Muscle of leg (tissue), 11 donors: ENCODE measurements around the gene DSCAML1. TPM values are rescaled to one million over a fixed set of nuclear protein-coding genes. Genes with fewer than 3 reads are reported as not detected.
A peak's percentile ranks its signal among the peaks of the same experiment; 100 is the strongest.

ENCODE experiments used
- DNase-seq: peaks from one replicate; pipeline ENCODE4 v3.0.0; 2013
- H3K27ac ChIP-seq: one replicate; pipeline ENCODE4 v1.5.1; 2013; ENCODE audit warnings: mild to moderate bottlenecking, low read length, control low read depth
- H3K27me3 ChIP-seq: one replicate; pipeline ENCODE4 v1.6.1; 2013; ENCODE audit warnings: low read length; ENCODE audit not compliant: control insufficient read depth, insufficient read depth
- H3K36me3 ChIP-seq: one replicate; pipeline ENCODE4 v1.6.1; 2013; ENCODE audit warnings: low read length; ENCODE audit not compliant: control insufficient read depth, insufficient read depth
- H3K4me1 ChIP-seq: one replicate; pipeline ENCODE4 v1.6.1; 2013; ENCODE audit warnings: low read length; ENCODE audit not compliant: control insufficient read depth, insufficient read depth
- H3K4me3 ChIP-seq: one replicate; pipeline ENCODE4 v1.5.1; 2013; ENCODE audit warnings: low read length, control low read depth
- H3K9me3 ChIP-seq: replicated peaks from 2 replicates; pipeline ENCODE4 v1.6.1; 2013; ENCODE audit warnings: low read depth, low read length; ENCODE audit not compliant: control insufficient read depth
- WGBS: methylation state at CpG from one replicate; pipeline ENCODE4 v1.1.5; 2013; ENCODE audit warnings: missing lambda C conversion rate; ENCODE audit not compliant: insufficient coverage; 5-methylcytosine and 5-hydroxymethylcytosine counted together
- polyA plus RNA-seq, 8 donors: library from polyadenylated mRNA; unstranded; fragments of 120-200 nt; gene quantifications; one replicate each; pipeline versions ENCODE4 v1.2.1 to v1.2.3, GENCODE V29; 2013; ENCODE audit warnings: inconsistent platforms in 1 of 8, low replicate concordance in 1 of 8; ENCODE audit not compliant: insufficient read length in 8 of 8, insufficient read depth in 1 of 8
- total RNA-seq: library from RNA; stranded (reverse); fragments of 120-200 nt; gene quantifications from one replicate; pipeline ENCODE4 v1.2.4, GENCODE V29; 2013

Gene DSCAML1
- total and polyA plus RNA-seq, 9 donors = 0.28 to 0.80 (median 0.60) TPM

DNA sequence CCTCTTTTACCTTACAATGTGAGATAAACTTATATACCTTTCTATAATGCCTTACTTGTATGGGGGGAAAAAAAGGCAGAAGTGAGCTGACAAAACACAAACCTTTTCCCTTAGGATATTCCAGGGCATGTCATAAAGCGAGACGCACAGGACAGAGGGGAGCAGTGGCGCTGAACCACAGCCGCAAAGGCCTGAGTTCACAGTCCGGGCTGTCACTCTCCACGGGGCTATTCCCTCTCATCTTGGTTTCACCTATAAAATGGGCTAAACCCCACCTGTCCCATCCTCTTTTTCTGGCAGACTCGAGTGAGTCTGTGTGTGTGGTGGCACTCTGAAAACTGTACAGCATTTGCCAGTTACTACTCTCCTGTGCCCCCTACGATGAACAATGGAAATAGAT lies 41.9 kb upstream of the DSCAML1 start:
- Histone ChIP-seq H3K36me3 (peaks cover 76% of the 10 kb centered on the region), H3K27me3 (no peaks in the 10 kb centered on the region), H3K27ac (no peak overlapping the region), H3K4me3 (no peak overlapping the region), H3K9me3 (no peaks in the 10 kb centered on the region), H3K4me1 (peaks cover 15% of the 10 kb centered on the region)
- whole genome bisulfite sequencing = no CpG with 5 or more reads among the region's 8 CpGs
- no peak for DNase-seq

DNA sequence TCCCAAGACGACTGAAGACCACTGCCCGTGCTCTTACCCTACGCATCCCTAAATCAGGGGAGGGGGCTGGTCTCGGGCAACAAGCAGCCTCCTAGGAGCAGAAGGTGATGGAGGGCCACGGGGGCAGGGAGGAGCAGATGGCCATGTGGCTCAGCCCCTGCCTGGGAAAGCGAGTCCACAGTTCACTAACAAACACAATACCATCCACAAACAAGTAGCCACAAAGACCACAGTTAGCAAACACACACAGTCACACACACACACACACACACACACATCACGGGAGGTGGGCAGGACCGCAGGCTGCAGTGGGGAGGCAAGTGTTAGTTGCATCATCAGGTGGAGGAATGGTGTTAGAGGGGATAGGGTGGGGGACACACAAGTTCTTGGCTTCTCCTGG lies 40.8 kb upstream of the DSCAML1 start:
- WGBS = 87% methylated on average over 3 of the region's 8 CpGs
- Histone ChIP-seq H3K9me3 (no peaks in the 10 kb centered on the region), H3K4me3 (no peak overlapping the region), H3K4me1 (peaks cover 23% of the 10 kb centered on the region), H3K27me3 (no peaks in the 10 kb centered on the region), H3K36me3 (peaks cover 74% of the 10 kb centered on the region), H3K27ac (no peak overlapping the region)
- DNase-seq = no peak

GRCh38 chr11:117837070-117837776 lies 40.2 kb upstream of the DSCAML1 start:
- H3K27ac ChIP-seq = no peak overlapping the region
- H3K4me3 ChIP-seq = no peak overlapping the region
- no peaks in the 10 kb centered on the region for H3K9me3 ChIP-seq
- 64% methylated on average over 16 of the region's 18 CpGs for WGBS
- no peaks in the 10 kb centered on the region for H3K27me3 ChIP-seq
- DNase-seq = no peak
- H3K36me3 ChIP-seq = peaks cover 70% of the 10 kb centered on the region
- peaks cover 23% of the 10 kb centered on the region for H3K4me1 ChIP-seq

DNA sequence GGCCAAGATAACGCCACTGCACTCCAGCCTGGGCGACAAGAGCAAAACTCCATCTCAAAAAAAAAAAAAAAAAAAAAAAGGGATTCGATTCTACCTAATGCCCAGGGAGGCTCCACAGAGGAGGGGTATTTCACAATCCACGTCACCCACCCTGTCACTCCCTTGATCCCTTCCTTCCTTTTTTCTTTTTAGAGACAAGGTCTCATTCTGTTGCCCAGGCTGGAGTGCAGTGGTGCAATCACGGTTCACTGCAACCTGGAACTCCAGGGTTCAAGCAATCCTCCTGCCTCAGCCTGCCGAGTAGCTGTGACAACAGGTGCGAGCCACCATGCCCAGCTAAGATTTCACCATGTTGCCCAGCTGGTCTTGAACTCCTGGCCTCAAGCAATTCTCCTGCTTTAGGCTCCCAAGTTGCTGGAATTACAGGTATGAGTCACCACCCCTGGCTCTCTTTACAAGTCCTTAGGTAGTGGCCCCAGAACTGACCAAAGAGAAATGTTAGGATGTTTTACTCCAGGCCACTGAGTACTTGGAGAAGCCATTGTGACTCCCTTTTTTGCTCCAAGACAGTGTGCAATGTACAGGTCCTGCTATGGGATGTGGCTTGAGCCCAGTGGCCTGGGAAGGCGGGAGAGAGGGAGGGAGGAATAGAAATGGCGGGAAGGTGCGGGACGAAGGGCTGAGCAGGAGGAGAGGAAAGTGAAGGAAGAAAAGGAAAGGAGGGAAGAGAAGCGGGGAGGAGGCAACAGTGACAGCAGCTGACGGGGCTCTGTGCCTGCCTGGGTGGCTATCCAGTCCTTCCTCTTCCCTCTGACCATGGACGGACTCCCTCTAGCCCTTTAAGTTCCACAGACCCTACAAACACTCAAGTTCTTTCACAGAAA lies 39.3 kb upstream of the DSCAML1 start:
- no peaks in the 10 kb centered on the region for H3K9me3 ChIP-seq
- H3K36me3 ChIP-seq = peaks cover 62% of the 10 kb centered on the region
- no peaks in the 10 kb centered on the region for H3K27me3 ChIP-seq
- peaks cover 31% of the 10 kb centered on the region for H3K4me1 ChIP-seq
- no peak for DNase-seq
- H3K27ac ChIP-seq = no peak overlapping the region
- no peak overlapping the region for H3K4me3 ChIP-seq
- 80% methylated on average over 6 of the region's 14 CpGs for WGBS

GRCh38 chr11:117835576-117835975 lies 38.6 kb upstream of the DSCAML1 start:
- WGBS = 100% methylated on average over 6 of the region's 8 CpGs

GRCh38 chr11:117834838-117835443 lies 37.9 kb upstream of the DSCAML1 start:
- peaks cover 2% of the 10 kb centered on the region for H3K27me3 ChIP-seq
- H3K4me1 ChIP-seq = peaks cover 44% of the 10 kb centered on the region
- H3K9me3 ChIP-seq = no peaks in the 10 kb centered on the region
- no peak overlapping the region for H3K27ac ChIP-seq
- WGBS = 89% methylated on average over 16 of the region's 17 CpGs
- H3K4me3 ChIP-seq = no peak overlapping the region
- no peak for DNase-seq
- peaks cover 48% of the 10 kb centered on the region for H3K36me3 ChIP-seq

More at GRCh38 chr11:117835576-117835975, 38.6 kb upstream of the DSCAML1 start:
- Histone ChIP-seq H3K27ac (no peak overlapping the region), H3K4me1 (peaks cover 38% of the 10 kb centered on the region), H3K4me3 (no peak overlapping the region), H3K9me3 (no peaks in the 10 kb centered on the region), H3K27me3 (no peaks in the 10 kb centered on the region), H3K36me3 (peaks cover 55% of the 10 kb centered on the region)
- no peak for DNase-seq

- Histone ChIP-seq H3K4me3 (no peak overlapping the region), H3K36me3 (peaks cover 41% of the 10 kb centered on the region), H3K27me3 (peaks cover 2% of the 10 kb centered on the region), H3K27ac (peak overlapping the region; percentile 65), H3K4me1 (peaks cover 46% of the 10 kb centered on the region), H3K9me3 (no peaks in the 10 kb centered on the region)
- no peak for DNase-seq
- WGBS = 67% methylated on average over 1 of the region's 6 CpGs
Observed at GRCh38 chr11:117834068-117834810, 37.2 kb upstream of the DSCAML1 start.

- 39% methylated on average over 4 of the region's 7 CpGs for WGBS
- H3K27ac ChIP-seq = peak overlapping the region; percentile 65
- H3K4me1 ChIP-seq = peaks cover 53% of the 10 kb centered on the region
- no peak overlapping the region for H3K4me3 ChIP-seq
- no peaks in the 10 kb centered on the region for H3K9me3 ChIP-seq
- peak; percentile 80 for DNase-seq
- H3K36me3 ChIP-seq = peaks cover 33% of the 10 kb centered on the region
- peaks cover 2% of the 10 kb centered on the region for H3K27me3 ChIP-seq
Observed at GRCh38 chr11:117833401-117833891, 36.4 kb upstream of the DSCAML1 start.

DNA sequence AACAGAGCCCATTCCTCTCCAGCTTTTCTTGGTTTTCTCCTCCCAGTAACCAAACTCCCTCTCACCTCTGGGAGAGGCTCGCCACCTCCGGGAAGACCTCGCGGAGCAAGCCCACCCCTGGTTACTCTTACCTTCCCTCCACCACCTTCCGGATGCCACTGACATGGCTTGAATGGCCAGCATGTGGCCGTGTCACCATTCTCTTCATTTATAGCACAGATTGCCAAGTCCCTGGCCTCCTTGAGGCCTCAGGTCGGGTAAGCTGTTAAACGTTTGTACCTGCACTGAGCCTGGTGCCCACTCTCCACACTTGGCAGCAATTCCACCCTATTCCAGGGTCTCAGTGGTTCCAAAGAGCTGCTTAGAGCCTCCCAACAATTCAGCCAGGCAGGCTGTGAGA lies 35.5 kb upstream of the DSCAML1 start:
- Histone ChIP-seq H3K27ac (peak overlapping the region; percentile 59), H3K27me3 (peaks cover 2% of the 10 kb centered on the region), H3K36me3 (peaks cover 24% of the 10 kb centered on the region), H3K9me3 (no peaks in the 10 kb centered on the region), H3K4me3 (no peak overlapping the region), H3K4me1 (peaks cover 57% of the 10 kb centered on the region)
- no peak for DNase-seq
- 83% methylated on average over 8 of the region's 8 CpGs for WGBS
